Measurements from ENCODE around the gene BTNL8.

DNA sequence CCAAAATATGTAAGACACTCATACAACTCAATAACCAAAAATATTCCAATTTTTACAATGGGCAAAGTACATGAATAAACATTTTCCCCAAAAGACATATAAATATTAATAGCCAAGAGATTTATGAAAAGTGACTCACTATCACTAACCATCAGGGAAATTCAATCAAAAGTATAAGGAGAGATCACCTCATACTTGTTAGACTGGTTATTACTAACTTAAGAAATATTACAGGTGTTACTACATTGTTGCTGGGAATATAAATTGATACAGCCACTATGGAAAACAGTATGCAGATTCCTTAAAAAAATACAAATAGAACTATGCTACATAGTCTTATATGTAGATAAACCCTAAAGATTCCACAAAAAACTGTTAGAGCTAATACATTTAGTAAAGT is 21.8 kb downstream of the BTNL8 start:
- TF ChIP-seq, protein P1, sequence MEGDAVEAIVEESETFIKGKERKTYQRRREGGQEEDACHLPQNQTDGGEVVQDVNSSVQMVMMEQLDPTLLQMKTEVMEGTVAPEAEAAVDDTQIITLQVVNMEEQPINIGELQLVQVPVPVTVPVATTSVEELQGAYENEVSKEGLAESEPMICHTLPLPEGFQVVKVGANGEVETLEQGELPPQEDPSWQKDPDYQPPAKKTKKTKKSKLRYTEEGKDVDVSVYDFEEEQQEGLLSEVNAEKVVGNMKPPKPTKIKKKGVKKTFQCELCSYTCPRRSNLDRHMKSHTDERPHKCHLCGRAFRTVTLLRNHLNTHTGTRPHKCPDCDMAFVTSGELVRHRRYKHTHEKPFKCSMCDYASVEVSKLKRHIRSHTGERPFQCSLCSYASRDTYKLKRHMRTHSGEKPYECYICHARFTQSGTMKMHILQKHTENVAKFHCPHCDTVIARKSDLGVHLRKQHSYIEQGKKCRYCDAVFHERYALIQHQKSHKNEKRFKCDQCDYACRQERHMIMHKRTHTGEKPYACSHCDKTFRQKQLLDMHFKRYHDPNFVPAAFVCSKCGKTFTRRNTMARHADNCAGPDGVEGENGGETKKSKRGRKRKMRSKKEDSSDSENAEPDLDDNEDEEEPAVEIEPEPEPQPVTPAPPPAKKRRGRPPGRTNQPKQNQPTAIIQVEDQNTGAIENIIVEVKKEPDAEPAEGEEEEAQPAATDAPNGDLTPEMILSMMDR (IDR thresholded peaks at IDR 0.05) = no peak
- TF ChIP-seq POLR2A (IDR thresholded peaks at IDR 0.05) = no peak
